Stimulated activated naive CD8-positive, alpha-beta T cell treated with anti-CD3 and anti-CD28 coated beads, Interleukin-15, amount 100 ng/mL, for 72 hours (primary cell): ENCODE results near the gene PXN.

Experiments
- ATAC-seq: fragments of 150-1000 bp; cut with Tn5 transposase; 2 replicates; pipeline ENCODE4 v1.10.0; 2021; ENCODE audit warnings: mild to moderate bottlenecking, moderate library complexity
- DNase-seq, 2 donors: peaks; one replicate each; pipeline ENCODE4 v3.0.0; 2021 to 2022
- H3K27ac Mint-ChIP-seq, 2 donors: one replicate each; pipeline ENCODE4 v1.8.0; 2022; ENCODE audit warnings: mild to moderate bottlenecking in 2 of 2, mixed read lengths in 2 of 2, moderate library complexity in 2 of 2
- H3K27me3 Mint-ChIP-seq: one replicate; pipeline ENCODE4 v1.8.0; 2022; ENCODE audit warnings: mixed read lengths
- H3K4me1 Mint-ChIP-seq: one replicate; pipeline ENCODE4 v1.8.0; 2022; ENCODE audit warnings: mild to moderate bottlenecking, mixed read lengths
- H3K4me3 Mint-ChIP-seq, 2 donors: one replicate each; pipeline ENCODE4 v1.8.0; 2022; ENCODE audit warnings: mild to moderate bottlenecking in 2 of 2, mixed read lengths in 2 of 2, moderate library complexity in 1 of 2
- H3K9me3 Mint-ChIP-seq, 2 donors: one replicate each; pipeline ENCODE4 v1.8.0; 2022; ENCODE audit warnings: mixed read lengths in 2 of 2

The PXN gene

DNA sequence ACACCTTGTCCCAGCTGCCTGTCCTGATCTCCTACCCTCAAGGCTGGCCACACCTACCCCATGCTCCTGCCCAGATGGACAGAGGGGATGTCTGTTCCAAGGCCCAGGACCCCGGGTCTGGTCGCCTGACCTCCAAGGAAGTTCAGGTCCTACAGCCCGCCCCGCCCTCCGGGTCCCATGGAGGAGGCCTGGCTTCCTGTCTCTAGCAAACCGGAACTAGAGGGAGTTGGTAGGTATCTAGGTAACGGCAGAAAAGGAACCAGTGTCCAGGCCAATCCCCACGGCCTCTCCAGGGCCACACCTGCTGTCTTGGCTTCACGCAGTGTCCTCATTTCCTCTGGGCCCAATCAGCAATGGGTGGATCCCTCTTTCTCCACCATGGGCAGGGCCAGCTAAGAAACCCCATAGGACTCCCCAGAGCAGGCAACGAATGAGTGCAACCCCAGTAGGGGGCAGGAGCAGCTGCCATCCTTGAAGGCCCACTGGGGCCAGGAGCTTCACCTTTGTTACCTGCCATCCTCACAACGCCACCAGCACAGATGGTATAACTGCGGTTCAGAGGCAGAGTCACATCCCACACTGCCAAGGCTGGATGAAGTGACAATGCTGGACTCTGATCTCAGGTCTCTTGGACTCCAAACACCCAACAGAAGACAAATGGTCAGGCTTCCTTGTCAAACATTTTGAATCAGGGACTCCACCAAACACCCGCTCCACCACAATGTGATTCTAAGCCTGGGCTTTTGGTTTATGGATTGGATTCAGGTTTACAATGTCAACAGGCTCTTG is 39.5 kb downstream of the PXN start:
- H3K4me1 Mint-ChIP-seq = peaks cover 64% of the 10 kb centered on the region
- H3K9me3 Mint-ChIP-seq = no peaks in the 10 kb centered on the region
- H3K27ac Mint-ChIP-seq = peak overlapping the region; percentile 98
- ATAC-seq (peak; percentile 49), DNase-seq (peak in 1 of 2 donors; percentile 31)
- no peaks in the 10 kb centered on the region for H3K27me3 Mint-ChIP-seq
- H3K4me3 Mint-ChIP-seq = peak overlapping the region; percentile 83 to 88

DNA sequence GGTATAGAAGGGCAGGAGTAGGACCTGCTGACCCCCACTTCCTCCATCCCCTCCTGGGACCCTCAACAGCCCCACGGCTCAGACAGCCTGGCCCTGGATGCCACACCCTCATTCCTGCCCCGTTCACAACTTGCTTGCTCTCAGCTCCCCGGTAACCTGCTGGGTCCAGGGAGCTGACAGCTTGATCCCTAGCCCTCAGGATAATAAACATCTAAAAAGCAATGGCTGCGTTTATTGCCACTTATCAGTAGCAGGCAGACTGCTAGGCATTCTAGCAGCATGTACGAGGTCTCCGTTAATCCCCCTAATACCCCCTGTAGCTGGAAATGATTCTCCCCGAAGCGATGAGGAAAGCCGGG is 40.4 kb downstream of the PXN start:
- ATAC-seq (no peak), DNase-seq (no peak)
- H3K4me3 Mint-ChIP-seq = peak overlapping the region; percentile 83 to 88
- no peaks in the 10 kb centered on the region for H3K27me3 Mint-ChIP-seq
- H3K4me1 Mint-ChIP-seq = peaks cover 55% of the 10 kb centered on the region
- no peaks in the 10 kb centered on the region for H3K9me3 Mint-ChIP-seq
- H3K27ac Mint-ChIP-seq = peak overlapping the region; percentile 98

DNA sequence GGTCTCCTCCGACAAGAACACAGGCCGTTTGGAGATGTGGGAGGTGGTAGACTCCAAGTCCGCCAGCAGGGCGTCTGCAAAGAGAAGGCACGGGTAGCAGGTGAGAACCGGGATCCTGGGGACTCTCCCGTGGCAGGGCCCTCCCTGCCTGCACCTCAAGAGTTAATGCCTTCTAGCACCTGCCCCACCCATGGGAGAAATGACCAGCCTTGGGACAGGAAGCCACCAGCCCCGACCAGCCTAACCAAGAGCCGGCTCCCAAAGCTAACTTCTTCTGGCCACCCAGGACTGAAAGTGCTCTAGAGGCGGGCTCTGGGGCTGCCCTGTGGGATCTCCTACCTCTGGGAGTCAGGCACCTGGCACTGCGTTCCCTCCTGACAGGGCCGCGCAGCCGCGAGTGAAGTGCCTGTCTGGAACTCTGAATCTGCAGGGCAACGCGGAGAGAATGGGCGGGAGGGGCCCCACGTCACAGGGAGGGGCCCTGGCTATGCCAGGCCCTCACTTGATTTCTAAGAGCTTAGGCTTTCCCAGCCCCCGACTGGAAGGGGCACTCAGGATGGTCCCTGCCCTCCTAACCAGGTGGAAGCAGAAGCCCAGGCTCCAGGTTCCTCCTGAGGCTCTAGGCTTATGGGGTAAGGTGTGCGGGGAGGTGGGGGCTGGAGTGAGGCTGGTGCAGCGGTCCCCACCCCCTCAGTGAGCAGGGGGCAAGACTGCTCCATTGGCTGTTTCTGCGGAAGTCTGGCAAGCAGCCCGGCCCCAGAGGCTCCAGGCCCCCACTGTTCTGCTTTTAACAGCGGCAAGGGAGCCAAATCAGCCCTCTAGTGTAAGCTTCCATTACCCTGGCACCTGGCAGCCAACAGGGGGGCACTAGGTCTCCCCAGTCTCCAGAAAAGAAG is 41.0 kb downstream of the PXN start:
- DNase-seq (no peak), ATAC-seq (no peak)
- peaks cover 49% of the 10 kb centered on the region for H3K4me1 Mint-ChIP-seq
- peak overlapping the region; percentile 83 to 88 for H3K4me3 Mint-ChIP-seq
- peak overlapping the region; percentile 98 for H3K27ac Mint-ChIP-seq
- H3K9me3 Mint-ChIP-seq = no peaks in the 10 kb centered on the region
- no peaks in the 10 kb centered on the region for H3K27me3 Mint-ChIP-seq

DNA sequence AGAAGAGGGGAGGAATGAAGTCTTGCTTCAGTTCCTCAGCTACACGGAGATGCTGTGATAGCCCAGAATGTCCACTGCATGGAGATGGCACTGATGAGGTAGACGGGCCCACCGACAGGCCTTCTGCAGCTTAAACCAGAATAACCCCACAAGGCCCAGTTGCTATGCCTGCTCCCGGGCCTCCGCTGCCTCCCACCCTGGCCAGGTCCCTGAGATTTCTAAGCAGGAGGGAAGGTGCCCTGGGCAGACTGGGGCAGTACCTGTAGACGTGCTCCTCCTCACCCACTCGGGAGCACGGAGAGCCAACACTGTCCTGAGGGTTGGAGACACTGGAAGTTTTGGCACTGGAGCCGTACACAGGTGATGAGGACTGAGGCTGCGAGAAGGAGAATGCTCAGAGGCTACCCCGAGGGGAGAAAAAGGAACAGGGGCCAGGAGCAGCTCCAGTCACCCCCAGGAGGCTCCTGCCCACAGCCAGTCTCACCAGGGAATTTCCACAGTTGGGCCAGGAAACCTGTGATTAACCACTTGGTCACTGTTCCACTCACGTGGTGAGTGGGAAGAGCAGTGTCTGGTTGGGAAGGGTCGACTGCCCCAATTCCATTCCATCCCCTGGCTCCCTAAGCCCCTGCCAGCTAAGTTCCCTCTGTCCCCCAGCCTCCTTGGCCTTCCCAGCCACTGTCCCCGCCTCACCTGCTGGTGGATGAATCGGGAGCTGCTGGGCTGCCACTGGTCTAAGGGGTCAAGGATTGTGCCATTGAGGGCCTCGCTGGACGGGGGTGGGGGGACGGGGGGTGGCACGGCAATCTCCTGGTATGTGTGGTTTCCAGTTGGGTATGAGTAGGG is 41.8 kb downstream of the PXN start:
- H3K27ac Mint-ChIP-seq = no peak overlapping the region
- no peak for DNase-seq
- no peaks in the 10 kb centered on the region for H3K9me3 Mint-ChIP-seq
- no peaks in the 10 kb centered on the region for H3K27me3 Mint-ChIP-seq
- H3K4me1 Mint-ChIP-seq = peaks cover 40% of the 10 kb centered on the region
- ATAC-seq = no peak
- H3K4me3 Mint-ChIP-seq = no peak overlapping the region

DNA sequence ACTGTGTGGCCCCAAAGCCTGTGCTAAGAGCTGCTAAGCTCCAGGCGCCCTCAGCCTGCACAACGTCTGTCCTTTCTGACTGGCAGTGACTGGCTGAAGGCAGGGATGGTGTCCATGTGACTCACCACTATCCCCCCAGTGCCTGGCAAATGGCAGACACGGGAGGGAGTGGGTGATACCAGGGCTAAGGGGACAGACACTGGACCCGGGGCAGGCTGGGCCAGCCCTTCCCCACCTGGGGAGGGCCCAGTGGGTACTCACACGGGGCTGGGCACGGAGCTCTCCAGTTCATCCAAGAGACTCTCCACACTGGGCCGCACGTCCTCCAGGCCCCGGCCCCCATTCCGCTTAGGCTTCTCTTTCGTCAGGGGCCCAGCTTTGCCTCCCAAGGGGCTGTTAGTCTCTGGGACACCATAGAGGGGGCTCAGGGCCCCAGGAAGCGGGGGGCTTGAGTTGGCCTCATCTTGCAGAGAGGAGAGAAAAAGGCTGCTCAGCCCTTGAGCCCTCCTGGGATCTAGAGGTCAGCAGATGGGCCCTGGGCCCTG is 43.2 kb downstream of the PXN start:
- no peak for ATAC-seq
- no peak for DNase-seq
- Mint-ChIP-seq H3K4me1 (peaks cover 27% of the 10 kb centered on the region), H3K27me3 (no peaks in the 10 kb centered on the region), H3K4me3 (no peak overlapping the region), H3K27ac (peak overlapping the region in 1 of 2 donors; percentile 75), H3K9me3 (no peaks in the 10 kb centered on the region)

DNA sequence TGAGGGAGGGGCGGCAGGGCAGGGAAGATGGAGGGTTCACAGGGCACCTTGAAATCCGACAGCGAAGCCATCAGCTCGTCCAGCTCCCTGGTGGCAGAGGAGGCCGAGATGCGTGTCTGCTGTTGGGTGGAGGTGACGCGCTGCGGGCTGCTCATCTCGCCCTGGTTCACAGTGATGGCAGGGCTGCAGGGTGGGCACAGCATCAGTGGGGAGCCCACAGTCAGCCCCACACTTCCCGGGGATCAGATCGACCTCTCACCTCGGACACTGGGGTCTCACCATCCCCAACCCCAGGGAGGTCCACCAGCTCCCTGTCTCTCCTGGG is 44.0 kb downstream of the PXN start:
- no peaks in the 10 kb centered on the region for H3K9me3 Mint-ChIP-seq
- peaks cover 24% of the 10 kb centered on the region for H3K4me1 Mint-ChIP-seq
- H3K4me3 Mint-ChIP-seq = no peak overlapping the region
- ATAC-seq = no peak
- no peak overlapping the region for H3K27ac Mint-ChIP-seq
- no peak for DNase-seq
- no peaks in the 10 kb centered on the region for H3K27me3 Mint-ChIP-seq

DNA sequence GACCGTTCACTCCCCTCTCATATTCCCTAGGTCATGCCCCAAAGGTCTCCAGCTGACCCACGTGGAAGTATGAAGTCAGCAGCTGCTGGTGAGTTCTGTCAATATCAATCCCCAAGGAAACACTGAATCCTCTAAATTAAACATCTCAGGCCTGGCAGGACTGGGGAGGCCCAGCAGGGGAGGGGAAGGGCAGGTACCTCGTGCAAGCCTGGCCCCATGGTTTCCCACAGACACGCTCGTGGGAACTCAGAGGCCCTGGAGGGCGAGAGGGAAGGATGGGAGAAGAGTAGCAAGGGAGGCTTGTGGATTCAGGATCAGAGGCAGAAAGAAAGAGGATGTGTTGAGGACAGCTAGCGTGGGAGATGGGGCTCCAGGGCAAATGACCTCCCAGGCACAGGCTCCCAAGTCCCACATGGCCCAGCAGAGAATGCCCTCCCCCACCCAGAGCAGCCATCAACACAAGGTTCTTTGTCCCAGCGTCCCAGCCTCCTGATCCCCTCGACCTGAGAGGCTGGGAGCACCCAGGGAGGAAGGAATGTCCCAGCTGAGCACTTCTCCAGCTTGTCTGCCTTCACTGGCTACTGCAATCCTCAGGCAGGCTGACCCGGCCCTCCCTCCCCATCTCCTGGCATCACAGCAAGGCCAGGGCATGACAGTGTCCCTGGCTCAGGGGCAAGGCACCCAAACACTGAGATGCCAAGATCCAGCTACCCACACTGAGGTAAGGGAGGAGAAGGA is 44.5 kb downstream of the PXN start:
- no peak for ATAC-seq
- Mint-ChIP-seq H3K27me3 (no peaks in the 10 kb centered on the region), H3K27ac (no peak overlapping the region), H3K9me3 (no peaks in the 10 kb centered on the region), H3K4me1 (peaks cover 21% of the 10 kb centered on the region), H3K4me3 (no peak overlapping the region)
- DNase-seq = no peak

DNA sequence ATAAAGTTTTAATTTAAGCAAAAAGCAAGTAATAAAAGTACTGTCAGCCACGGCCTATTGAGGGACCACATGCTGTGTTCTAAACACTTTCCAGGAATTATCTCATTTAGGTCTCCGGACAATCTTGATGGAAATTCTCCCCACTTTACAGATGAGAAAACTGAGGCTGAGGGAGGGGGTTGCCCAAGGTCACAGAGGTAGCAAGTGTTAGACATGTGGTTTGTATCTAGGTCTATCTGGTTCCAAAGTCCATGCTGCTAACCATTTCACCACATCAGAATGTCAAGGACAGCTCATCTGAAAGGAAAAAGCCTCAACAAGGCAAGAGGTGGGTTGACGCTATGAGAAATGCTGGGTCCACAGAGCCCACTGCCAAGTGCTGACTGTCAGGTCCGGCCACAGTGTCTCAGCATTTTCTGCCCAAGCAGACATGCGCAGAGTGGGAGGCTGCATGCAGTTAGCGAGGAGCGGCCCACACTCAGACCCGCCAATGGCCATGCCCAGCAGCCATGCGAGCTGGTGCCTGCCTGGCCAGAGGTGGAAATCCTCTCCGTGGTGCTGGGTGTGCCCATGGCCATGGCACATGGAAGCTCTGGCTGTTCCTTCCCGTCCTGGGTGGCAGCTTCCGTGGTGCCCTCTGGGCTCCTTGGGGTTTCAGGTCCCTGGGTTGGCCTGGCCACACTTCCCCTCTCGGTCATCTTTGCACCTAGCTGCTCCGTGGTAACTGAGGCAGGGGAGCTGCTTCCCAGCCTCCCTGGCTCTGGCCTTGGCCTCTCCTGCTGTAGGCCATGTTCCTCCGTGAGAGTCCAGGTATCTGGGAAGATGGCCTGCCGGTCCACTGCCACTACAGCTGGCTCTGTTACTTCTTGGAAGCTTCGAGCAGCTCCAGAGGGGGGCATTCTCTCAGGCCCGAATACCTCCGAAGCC is 46.6 kb downstream of the PXN start:
- Mint-ChIP-seq H3K4me3 (no peak overlapping the region), H3K4me1 (peaks cover 8% of the 10 kb centered on the region), H3K27me3 (no peaks in the 10 kb centered on the region), H3K9me3 (no peaks in the 10 kb centered on the region), H3K27ac (peak overlapping the region in 1 of 2 donors; percentile 48)
- ATAC-seq (no peak), DNase-seq (no peak)

DNA sequence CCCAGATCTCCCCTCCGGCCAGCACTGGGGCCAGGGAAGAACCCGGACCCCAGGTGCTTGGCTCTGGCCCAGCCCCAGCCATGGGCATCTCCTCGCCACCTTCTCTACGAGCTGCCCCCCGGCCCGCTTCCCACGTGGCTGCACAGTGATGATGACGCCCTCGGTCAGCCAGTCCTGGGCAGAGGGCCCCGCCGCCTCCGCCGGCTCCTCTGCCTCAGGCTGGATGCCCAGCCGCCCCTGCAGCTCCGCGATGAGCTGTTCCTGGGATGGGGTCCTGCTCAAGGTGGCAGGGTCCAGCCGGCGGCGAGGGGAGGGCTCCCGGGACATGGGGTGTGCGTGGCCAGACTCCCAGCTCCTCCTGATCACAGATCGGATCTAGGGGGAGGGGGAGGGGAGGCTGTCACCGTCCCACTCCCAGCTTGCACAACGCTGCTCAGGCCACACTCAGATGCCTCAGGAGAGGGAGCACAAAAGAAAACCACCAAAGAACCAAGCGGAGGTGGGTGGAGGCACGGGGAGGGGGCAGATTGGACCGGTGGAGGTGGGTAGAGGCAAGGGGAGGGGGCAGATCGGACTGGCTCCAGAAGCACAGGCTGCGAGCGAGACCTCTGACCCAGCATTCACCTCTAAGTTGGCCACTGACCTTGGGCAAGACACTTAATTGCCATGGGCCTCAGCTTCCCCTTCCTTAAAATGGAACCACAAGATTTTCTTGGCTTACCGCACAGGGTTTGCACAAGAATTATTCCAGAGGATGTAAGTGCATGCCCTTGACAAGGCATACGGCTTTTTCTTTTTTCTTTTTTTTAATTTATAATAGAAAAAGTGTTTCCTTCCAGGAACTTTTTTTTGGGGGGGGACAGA is 48.6 kb downstream of the PXN start:
- DNase-seq = no peak
- peak overlapping the region in 1 of 2 donors; percentile 54 for H3K27ac Mint-ChIP-seq
- H3K27me3 Mint-ChIP-seq = no peaks in the 10 kb centered on the region
- peaks cover 8% of the 10 kb centered on the region for H3K4me1 Mint-ChIP-seq
- no peaks in the 10 kb centered on the region for H3K9me3 Mint-ChIP-seq
- ATAC-seq = no peak
- no peak overlapping the region for H3K4me3 Mint-ChIP-seq

DNA sequence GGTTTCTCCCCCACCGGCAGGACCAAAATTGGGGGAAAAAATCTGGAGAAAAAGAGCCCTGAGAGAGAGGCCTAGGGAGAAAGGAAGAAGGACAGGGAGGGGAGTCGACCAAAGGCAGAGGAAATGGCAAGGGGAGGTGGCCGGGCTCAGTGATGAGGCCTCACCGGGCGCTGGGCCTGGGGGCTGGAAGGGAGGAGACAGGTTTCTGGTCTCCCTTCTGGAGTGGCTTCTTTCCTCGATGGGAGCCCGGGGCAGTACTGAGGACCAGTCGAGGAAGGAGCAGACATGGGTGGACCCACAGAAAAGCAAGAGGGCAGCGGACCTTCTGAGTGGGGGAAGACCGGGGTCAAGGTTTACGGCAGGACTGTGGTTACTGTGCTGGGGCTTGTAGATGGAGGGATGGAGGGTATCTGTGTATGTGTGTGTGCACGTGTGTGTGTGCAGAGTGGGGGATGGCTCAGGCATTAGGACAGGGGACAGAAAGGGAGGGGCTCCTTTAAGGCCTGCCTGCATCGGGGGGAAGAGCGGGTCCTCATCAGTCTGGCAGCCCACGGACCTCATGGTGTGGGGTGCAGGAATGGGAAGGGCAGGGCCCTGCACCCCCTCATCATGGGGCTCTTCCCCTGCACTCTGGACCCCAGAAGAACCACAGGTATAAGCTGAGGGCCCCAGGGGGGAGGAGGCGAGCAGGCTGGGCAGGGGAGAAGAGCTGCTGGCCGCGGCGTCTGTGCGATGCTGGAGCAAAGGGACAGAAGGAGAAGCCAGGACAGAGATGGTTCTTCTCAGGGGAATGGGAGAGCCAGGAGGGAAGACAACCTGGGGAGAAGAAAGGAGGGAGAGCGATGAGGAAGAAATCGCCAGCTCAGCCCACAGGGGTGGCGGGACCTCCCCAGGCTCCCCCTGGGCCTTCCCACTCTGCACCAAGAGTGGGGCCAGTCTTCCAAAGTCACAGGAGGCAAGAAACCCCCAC is 49.5 kb downstream of the PXN start:
- H3K27ac Mint-ChIP-seq = peak overlapping the region; percentile 68 to 73
- DNase-seq (no peak), ATAC-seq (peak; percentile 29)

DNA sequence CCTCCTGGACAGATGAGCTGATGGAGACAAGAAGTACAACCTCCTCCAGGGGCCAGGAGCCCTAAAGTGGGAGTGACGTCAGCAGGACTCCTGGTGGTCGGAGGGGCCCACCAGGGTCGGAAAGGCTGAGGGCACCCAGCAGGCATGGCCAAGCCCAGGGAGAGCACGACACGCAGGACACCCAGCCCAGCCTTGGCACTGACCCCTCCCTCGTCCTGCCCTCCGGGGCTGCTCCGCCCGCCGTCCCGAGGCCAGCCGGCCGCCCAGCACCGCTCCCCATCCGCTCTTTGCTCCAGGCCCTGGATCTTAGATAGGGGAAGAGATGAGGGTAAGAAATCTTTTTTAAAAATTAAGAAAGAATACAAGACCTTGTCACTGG is 50.2 kb downstream of the PXN start:
- DNase-seq = no peak
- no peaks in the 10 kb centered on the region for H3K27me3 Mint-ChIP-seq
- H3K4me1 Mint-ChIP-seq = peaks cover 14% of the 10 kb centered on the region
- no peak for ATAC-seq
- no peaks in the 10 kb centered on the region for H3K9me3 Mint-ChIP-seq
- no peak overlapping the region for H3K4me3 Mint-ChIP-seq
- H3K27ac Mint-ChIP-seq = no peak overlapping the region

More for the DNA sequence above, 49.5 kb downstream of the PXN start:
- no peaks in the 10 kb centered on the region for H3K9me3 Mint-ChIP-seq
- peaks cover 8% of the 10 kb centered on the region for H3K4me1 Mint-ChIP-seq
- H3K27me3 Mint-ChIP-seq = no peaks in the 10 kb centered on the region
- no peak overlapping the region for H3K4me3 Mint-ChIP-seq

DNA sequence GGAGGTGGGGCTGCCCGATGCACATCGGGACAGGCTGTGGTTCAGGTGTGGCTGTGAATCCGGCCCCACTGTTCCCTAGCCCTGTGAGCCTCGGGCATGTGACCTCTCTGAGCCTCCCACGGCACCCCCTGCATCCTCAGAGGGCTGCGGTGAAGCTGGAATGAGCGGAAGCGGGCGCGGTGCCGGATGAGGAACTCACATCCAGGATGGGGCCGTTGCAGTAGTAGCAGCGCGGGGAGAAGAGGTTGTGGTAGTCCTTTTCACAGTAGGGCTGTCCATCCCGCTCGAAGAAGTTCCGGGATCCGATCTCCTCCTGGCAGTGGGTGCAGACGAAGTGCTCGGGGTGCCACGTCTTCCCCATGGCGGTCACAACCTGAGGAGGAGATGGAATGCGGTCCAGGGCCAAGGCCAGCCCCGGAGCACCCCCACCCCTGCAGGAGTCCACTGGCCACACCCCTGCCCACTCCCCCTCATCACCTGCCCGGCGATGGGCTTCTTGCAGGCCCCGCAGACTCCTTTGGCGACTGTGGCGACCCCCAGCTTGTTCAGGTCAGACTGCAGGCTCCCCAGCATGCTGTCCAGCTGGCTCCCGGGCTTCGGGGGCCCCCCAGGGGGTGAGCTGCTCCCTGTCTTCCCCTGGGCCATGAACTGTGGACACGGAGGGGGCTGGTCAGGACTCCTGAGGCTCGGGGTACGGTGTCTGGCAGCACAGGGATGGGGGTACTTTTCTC is 50.7 kb downstream of the PXN start:
- H3K27me3 Mint-ChIP-seq = no peaks in the 10 kb centered on the region
- H3K9me3 Mint-ChIP-seq = no peaks in the 10 kb centered on the region
- H3K4me3 Mint-ChIP-seq = no peak overlapping the region
- ATAC-seq (no peak), DNase-seq (no peak)
- no peak overlapping the region for H3K27ac Mint-ChIP-seq
- peaks cover 14% of the 10 kb centered on the region for H3K4me1 Mint-ChIP-seq
